Ramos (cell line): ENCODE data around the gene GALNT12.

Experiments used
- in situ Hi-C: fragments of 300-500 bp; cut with MboI; formaldehyde crosslinking; loops from one replicate; pipeline ENCODE4 v1.14.3; 2022; ENCODE audit warnings: low sequenced_read_pairs; ENCODE audit not compliant: unreplicated experiment

Gene GALNT12

DNA sequence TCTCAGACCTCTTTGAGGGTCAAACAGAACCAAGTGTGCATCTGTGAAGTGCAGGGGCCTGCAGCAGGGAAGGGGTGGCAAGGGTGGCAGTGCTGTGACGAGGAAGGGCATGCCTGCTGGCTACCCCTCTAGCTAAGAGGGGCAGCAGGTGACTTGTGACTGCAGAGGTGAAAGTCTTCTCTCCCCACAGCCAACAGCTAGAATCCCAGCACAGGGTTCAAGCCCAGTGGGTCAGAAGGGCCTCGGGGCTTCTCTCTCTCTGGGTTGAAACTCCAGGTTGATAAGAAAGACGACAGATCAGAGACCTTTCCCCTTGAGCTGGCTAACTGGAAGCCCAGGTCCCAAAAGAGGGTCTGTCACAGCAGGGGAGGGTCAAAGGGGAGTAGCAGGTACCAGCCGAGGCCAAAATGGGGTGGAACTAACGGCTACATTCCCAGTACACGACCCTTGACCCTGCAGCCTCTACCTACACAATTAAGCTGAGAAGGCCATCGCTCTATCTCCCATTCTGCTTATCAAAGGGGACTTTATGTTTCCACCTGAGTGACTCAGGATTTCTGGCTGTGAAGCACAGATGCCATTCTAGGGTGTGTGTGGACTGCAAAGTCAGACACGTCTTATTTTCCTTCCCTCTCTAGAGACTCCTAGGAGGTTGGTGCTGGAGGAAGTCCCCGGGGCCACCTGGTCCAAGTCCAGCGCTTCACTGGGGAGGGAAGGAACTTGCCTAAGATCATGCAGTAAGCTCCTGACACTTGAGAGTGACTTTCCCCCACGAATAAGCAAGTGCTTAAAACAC lies 25.7 kb upstream of the GALNT12 start:
- in situ Hi-C loops, result loop anchor here (25.0 kb wide), 4 partner anchors 244 to 869 kb away; partner anchors contain the start of genes NANS and TRMO

DNA sequence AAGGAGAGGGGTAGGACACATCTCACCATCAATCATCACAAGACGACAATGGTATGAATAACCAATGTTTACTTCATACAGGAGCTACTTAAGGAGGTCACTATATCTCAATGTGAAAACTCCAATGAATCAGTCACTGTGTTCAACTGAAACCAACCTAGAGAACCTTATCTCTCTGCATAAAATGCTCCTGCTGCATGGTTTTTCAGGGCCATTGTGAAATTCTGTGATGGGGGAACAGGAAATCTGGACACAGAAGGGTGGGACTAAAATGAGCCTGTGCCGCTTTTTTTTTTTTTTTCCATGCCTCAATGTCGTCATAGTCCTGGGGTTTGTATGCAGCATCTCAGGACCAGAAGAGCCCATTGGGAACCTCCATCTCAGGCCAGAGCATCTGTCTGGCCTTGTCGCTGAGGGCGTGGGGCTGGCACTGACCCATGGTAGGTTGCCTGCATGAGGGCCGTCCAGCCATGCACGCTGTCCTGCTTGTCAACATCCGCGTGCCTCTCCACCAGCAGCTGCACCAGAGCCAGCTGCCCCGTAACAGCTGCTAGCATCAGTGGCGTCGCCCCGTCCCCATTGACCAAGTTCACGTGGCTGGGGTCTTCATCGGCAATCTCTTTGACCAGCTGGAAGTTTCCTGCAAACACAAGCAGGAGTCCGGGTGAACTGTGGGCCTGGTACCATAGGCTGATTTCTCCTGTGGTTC lies 23.8 kb upstream of the GALNT12 start:
- in situ Hi-C loops, result loop anchor here (25.0 kb wide), 4 partner anchors 246 to 871 kb away; partner anchors contain the start of genes NANS and TRMO

DNA sequence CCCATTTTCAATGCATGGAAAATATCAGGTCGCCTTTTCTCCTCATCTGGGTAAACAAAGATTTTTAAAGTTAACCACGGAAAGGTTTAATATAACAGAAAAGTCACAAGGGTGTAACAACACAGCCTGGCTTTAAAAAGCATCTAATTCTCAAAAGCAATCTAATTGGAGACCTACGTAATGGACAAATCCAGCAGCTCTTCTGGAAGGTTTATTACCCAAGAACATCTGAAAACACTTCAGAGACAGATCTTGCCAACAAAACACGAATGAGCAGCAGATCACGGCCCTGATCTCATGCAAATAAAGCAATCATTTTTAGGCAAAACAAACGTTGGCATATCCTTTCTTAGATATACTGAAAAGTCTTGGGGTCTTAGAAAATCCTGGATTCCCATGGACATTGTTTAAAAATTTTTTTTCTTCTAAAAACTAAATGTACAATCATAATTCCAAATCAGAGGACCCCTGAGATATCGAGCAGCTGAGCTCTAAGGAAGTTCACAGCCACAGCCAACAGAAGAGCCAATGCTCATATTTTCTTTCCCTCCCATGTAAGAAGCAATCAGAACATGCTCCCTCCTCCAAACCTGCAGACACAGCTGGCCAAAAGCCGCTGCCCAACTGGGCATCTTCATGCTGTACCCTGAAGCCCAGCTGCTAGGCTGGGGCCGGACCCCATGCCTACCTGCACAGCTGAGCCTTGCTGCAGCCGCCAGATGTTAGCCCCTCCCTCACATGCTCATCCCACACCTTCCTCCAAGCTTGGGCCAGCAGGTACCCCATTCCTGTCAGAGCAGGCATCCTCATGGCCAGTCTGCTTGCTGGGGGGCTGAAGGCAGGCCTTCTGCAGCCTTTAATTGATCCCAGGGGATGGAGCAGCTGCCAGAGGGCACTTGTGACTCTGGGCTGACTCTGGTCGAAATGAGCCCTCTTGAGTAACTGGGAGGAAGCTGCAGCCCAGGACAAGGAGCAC lies 22.4 kb upstream of the GALNT12 start:
- in situ Hi-C loops, result loop anchor here (25.0 kb wide), 4 partner anchors 248 to 873 kb away; partner anchors contain the start of genes NANS and TRMO

DNA sequence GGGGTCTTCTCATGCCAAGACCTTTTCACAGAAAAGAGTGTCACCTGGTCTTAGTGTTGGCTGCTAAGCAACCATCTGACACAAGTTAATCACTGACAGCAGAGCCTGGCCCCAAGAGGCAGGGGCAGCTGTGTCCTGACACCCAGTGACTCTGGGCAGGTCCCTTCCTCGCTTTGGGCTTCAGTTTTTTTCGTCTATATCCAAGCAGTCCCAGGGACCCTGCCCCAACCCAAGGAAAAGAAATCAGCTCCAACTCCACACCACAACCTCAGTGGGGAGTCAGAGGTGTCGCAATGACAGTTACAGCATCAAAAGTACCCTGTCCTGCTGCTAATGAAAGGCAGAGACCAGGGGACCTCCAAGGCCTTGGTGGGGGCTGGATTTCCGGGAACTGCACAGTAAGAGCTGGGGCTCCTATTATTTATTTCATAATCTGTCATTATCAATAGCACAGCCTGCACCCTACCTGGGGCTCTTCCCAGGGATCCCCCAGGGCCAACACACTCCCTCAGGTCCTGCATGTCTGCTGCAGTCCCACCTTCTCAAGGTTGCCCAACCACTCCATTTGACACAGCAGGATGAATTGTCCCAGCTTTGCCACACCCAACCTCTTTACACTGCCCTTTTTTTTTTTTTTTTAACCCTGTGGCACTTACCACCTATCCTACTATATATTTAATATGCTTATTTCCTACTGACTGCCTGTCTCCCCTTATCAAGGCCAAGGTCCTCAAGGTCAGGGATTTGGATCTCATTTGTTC lies 20.5 kb upstream of the GALNT12 start:
- in situ Hi-C loops, result loop anchor here (25.0 kb wide), 4 partner anchors 250 to 875 kb away; partner anchors contain the start of genes NANS and TRMO

DNA sequence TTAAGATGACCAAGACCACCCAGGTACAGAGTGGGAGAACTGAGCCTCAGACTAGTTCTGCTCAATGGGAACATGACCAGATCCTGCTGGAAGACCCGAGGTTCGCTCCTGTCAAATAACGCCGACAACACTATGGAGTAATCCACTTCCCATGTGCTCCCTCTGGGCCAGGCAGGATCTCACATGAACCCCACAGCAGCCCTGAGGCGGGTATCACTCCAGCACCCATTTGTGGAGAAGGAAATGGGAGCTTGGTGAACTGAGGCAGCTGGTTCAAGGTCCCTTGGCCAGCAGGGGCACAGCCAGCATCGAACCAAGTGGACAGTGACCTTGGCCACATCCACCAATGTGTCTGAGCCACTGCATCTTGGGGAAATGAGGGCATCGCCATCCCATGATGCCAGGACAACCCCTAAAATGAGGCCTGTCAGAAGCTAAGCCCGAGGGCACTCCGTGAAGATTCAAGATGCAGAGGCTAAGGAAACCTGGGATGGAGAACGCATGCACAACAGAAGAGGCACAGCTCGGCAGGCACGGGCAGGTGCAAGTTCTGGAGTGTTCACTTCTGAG lies 19.6 kb upstream of the GALNT12 start:
- in situ Hi-C loops, result loop anchor here (25.0 kb wide), 4 partner anchors 251 to 876 kb away; partner anchors contain the start of genes NANS and TRMO

DNA sequence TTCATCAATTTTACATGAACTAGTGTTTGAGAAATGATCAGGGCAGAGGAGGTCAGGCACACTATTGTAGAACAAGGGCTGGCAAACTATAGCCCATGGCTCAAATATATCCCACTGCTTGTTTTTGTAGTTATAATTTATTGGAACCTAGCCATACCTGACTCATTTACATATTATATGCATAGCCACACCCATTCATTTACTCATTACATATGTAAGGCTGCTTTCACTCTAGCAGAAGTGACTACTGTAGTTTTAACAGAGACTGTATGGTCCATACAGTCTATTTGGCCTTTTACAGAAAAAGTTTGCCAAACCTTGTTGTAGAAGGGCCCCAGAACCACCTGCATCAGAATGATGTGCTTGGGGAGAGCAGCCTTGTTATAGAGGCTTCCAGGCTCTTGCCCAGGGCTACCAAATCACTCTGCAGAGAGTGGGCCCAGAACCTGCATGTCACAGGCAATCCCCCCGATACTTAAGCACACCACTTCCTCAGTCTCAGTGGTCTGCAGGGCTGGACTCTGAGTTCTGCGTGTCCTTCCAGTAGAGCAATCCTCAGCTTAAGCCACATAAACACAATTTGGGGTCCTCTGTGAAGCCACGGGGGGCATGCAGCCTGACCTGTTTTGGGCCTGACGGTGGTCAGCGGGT lies 17.9 kb upstream of the GALNT12 start:
- in situ Hi-C loops, result loop anchor here (25.0 kb wide), 4 partner anchors 252 to 877 kb away; partner anchors contain the start of genes NANS and TRMO

DNA sequence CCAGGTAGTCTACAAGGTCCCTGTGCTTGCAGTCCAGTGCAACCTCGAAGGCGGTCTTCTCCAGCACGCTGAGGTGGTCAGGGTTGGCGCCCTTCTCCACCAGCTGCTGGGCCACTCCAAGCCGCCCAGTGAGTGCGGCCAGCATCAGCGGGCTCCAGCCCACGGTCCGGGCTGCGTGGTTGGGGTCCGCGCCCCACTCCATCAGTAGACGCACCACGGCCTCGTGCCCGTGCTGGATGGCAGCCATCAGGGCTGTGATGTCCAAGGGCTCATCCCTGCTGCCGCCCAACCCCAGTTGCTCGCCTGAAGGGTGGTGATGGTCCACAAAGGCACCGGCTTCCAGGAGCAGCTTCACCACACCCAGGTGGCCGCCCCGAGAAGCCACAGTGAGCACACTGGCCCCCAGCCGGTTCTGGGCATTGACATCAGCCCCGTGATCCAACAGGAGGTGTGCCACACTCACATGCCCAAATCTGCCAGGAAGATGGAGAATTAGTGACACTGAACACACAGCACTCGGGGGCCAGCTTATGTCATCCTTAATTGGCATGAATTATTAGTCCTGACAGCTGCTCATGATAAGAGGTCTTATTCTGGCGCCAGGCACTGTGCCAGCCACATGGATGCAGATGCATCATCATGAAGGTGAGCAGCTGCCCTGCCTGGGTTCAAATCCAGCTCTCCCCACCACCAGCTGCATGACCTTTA lies 17.2 kb upstream of the GALNT12 start:
- in situ Hi-C loops, result loop anchor here (25.0 kb wide), 4 partner anchors 253 to 878 kb away; partner anchors contain the start of genes NANS and TRMO

DNA sequence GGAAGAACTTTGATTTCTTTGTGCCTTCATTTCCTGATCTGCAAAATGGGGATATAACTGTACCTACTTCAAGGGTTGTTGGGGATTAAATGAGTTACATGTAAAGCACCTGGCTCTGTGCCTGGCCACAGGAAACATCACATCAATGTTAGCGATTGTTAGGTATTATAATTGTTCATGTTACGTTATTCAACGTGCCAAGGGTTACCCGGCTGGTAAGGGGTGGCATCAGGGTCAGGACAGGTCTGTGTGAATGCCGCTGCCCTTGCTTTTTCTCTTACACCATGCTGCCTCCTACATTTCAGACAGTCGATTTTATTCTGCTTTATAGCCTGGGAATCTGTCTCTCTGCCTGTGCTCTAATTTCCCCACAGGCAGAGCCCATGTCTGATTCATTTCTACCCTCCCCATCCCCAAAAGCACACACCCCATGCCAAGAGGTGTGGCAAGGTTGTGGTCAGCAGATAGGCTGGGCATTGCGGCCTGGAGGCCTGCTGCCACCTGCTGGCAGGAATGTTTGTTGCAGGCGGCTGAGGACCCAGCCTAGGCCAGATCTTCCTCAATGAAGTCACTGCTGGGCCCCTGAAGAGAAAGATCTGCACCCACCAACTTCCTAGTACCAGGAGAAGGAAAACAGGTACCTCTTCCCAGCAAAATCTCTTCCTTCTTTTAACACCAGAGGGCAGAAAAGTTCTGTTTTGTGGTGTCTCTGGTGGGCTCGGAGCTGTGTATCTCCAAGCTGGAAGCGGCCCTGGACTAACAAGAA lies 16.4 kb upstream of the GALNT12 start:
- in situ Hi-C loops, result loop anchor here (25.0 kb wide), 4 partner anchors 254 to 879 kb away; partner anchors contain the start of genes NANS and TRMO

DNA sequence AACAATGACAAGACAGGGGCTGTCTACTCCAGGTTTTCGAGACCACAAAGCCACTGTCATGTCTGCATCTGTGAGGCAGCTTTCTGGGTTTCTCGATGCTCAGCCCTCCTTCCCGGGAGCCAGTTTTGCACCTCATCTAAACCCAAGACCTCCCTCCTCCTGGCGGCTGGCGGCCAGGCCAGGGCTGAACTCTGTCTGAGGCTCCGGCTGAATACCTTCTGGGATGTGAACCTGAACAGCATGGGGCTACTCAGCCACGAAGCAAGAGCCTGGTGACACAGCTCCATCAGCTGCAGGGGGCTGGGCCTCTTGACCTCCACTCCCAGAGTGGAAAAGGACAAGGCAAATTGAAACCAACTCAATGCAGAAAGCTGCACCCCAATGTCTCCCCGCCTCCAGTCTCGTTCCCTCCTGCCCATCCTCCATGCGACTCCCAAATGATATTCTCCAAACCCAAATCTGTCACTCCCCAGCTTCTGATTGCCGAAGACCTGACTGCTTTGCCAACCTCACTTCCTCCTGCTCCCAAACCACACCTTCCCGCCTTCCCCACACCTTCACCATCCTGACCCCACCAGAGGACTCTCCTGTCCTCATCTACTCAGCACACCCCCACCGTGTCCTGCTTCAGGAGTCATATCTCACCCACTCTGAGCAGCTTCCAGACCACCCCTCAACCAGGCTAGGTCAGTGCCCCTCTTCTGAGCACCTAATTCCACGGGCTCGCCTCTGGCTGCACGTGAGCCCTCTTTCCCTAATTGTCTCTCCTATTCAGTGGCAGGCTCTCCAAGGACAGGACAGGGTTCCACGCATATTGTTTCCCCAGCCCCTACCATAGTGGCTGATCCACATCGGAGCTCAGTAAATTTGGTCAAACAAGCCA lies 15.6 kb upstream of the GALNT12 start:
- in situ Hi-C loops, result loop anchor here (25.0 kb wide), 4 partner anchors 255 to 880 kb away; partner anchors contain the start of genes NANS and TRMO

DNA sequence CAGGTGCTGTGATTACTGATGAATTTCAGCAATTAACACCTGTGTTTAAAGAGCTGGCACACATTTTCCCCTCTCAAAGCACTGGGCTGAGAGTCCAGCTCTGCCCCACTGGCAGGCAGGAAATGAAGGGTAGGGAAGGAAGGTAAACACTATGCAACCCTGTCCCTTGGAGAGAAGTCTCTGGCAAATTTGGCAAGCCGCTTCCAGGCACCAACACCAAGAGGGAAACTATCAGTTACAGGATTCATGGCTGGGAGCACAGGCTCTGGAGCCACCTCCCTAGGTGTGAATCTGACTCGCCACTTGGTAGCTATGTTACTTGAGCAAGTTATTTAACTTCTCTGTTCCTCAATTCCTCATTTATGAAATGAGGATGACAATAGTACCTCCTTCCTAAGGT lies 14.4 kb upstream of the GALNT12 start:
- in situ Hi-C loops, result loop anchor here (25.0 kb wide), 4 partner anchors 256 to 881 kb away; partner anchors contain the start of genes NANS and TRMO

DNA sequence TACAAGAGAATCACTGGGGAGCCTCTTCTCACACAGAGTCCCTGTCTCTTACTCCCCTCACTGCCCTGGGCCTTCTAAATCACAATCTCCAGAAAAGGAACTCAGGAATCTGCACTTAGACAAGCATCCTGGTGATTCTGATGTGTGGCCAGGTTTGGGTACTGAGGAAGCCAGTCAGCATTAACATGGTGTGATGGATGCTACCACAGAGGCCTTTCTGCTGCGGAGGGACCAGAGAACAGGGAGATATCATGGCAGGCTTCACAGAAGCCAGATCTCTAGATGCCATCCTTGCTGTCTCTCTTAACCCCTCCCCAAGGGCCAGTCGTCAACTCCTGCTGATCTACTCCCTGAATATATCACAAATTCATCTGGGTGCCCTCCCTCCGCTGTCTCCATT lies 12.7 kb upstream of the GALNT12 start:
- in situ Hi-C loops, result loop anchor here (25.0 kb wide), 4 partner anchors 258 to 883 kb away; partner anchors contain the start of genes NANS and TRMO

DNA sequence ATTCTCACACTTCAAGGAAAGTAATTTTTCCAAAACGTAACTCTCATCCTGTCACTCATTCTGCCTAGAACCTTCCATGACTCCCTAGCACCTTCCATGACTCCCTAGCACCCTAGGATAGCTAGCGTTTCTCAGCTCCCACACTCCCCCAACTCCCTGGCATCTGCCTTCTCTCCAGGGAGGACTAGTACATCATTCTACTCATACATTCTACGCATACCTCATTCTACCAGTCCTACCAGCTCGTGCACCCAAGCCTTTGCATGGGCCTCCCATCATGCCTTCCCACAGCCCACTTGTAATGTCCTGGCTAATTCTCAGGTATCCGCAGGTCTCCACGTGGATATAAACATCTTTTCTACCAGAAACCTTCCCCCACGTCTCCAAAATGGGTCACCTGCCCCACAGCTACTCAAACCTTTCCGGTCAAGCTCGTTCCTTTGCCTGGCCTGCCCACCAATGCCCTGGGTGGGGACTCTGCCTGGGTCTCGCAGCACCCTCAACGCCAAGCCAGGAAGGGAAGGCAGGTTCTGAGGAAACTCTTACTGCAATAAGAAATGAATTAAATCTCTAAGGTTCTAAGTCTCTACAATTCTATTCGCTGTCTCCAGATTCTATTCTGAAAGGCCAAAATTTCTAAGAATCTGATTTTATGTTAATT lies 12.0 kb upstream of the GALNT12 start:
- in situ Hi-C loops, result loop anchor here (25.0 kb wide), 4 partner anchors 258 to 883 kb away; partner anchors contain the start of genes NANS and TRMO

DNA sequence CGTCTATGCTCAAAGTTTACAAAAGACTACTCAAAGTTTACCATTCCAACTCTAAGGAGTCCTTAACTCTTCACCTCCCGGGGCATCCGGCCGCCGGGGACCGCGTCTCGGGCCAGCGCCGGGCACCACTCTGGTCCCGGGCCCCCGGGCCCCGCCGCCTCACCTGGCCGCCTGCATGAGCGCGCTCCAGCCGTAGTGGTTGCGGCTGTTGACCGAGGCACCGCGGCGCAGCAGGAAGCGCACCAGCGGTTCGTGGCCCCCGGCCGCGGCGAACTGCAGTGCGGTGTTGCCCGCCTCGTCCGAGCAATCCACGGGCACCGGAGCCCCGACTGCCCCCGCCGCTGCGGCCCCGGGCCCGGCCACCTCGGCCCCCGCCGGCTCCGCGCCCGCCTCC lies 11.5 kb upstream of the GALNT12 start:
- in situ Hi-C loops, result loop anchor here (25.0 kb wide), 4 partner anchors 259 to 884 kb away; partner anchors contain the start of genes NANS and TRMO

DNA sequence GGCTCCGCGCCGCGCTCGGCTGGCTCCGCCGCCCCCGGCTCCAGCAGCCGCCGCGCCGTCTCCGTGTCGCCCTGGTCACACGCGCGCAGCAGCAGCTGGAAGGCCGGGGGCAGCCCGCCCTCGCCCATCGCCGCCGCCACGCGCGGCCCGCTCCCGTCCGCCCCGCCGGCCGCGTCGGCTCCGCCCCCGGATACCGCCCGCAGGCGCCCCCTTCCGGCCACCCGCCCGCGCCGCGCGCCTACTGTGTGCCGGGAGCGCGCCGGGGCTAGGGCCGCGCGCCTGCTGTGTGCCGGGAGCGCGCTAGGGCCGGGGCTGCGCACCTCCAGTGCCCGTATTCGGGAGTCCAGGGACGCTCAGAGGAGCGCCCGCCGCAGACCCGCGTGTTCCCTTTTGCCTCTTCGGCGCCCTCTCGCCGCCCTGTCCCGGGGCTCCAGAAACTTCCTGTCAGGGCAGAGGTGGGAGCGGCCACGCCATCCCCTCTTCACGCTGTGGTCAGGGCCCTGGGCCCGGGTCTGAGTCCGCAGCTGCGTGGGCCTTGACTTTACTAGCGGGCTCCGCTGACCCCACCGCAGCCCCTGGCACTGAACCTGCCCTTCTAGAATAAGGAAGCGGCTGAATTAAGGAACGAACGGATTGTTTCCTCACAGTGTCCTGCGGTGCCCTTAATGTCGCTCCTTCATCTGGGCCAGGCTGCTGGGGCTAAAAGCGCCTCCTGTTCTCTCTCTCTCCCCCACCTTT lies 10.9 kb upstream of the GALNT12 start, which contains the start of gene ANKS6:
Gene ANKS6 (minus strand): TSS at position 192 of the 738 bp plus-strand sequence. CDS start 64 bp downstream, at position 128.
- in situ Hi-C loops, result loop anchor here (25.0 kb wide), 4 partner anchors 259 to 884 kb away; partner anchors contain the start of genes NANS and TRMO
